Astrocyte of the spinal cord (primary cell): ENCODE results near the gene DMGDH.

Experiments used
- DNase-seq: peaks from one replicate; pipeline ENCODE4 v3.0.0; 2011; ENCODE audit warnings: low read depth, low spot score
- H3K4me3 ChIP-seq: 2 replicates; pipeline ENCODE4 v1.5.1; 2011; ENCODE audit warnings: low read depth, mild to moderate bottlenecking, low read length, moderate library complexity
- CTCF ChIP-seq: IDR thresholded peaks from 2 replicates; pipeline ENCODE4 v1.5.1; 2012; ENCODE audit warnings: low read depth, mild to moderate bottlenecking, low read length, inconsistent platforms
- in situ Hi-C: cut with HindIII; loops from 2 replicates; pipeline ENCODE4 v1.10.0; 2017; ENCODE audit warnings: low sequenced_read_pairs

Gene DMGDH

GRCh38 chr5:79088507-79088906 lies 19.0 kb upstream of the DMGDH start:
- in situ Hi-C loops: no loop called here
- TF ChIP-seq CTCF: no peak
- DNase-seq: no peak
- H3K4me3 ChIP-seq: no peak overlapping the region

DNA sequence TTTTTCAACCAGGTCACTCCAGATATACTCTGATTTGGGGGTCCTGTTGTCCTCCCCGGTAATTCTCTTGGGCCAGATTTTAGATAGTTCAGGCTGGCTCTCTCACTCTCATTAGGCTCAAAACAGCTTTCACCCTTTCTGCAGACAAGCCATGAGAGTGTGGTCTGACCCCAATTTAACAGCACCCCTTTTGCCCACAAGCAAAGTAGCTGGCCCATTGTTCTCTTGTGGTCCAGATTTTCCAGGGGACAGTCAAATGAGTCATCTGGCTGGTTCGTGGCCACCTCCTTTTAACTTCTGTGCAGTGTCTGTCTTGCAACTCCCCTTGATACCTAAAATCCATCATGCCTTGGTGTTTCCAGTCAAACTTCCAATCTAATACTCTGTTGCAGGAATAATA lies 16.6 kb upstream of the DMGDH start:
- DNase-seq: no peak
- H3K4me3 ChIP-seq: no peak overlapping the region
- no peak for TF ChIP-seq CTCF
- in situ Hi-C loops: no loop called here

GRCh38 chr5:79081779-79082178 lies 12.3 kb upstream of the DMGDH start:
- no peak for TF ChIP-seq CTCF
- in situ Hi-C loops: no loop called here
- no peak overlapping the region for H3K4me3 ChIP-seq
- DNase-seq: no peak

DNA sequence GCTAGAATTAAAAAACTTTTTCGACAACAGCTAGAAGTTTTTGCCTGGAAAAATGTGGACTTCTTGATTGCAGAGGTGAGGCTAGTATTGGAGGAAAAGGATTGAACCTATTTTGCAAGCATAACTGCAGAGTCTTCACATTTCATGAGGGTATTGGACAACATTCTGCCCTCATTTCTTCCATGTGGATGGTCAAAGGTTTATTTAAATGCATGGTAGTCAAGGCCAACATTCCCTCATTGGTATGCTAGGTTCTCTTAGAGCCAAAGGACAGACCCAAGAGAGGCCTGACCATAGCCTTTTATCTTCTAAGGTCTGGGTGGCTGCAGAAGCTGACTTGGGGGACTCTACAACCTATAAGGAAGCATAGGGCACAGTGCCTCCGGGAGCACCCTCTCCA lies 11.3 kb upstream of the DMGDH start:
- TF ChIP-seq CTCF: no peak
- in situ Hi-C loops: no loop called here
- no peak overlapping the region for H3K4me3 ChIP-seq
- no peak for DNase-seq

DNA sequence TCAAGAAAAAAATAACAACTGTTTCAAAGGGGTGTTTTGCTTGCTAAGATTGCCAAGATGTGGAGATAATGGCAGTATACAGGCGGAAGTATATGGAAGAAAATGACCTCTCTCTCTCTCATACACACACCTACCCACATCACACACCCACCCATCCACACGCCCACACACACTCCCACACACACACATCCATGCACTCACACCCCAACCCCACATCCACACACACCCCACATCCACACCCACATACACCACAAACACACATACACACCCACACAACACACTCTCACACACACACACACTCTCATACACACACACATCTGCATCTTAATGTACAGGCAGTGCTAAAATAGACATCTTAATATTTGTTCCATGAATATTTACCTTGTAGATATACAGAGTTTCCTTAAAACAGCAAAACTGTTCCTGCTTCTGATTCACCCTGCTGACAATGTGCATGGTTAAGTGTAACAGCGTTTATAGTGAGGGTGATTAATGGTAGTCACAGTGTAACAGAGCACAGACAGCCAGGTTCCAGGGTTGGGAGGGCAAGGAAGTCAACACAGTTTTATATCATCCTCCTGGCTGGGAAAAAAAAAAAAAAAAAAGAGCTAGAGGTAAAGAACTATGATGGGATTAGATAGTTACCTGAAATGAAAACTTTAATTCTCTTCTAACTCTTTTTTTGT lies 8.3 kb upstream of the DMGDH start:
- H3K4me3 ChIP-seq: no peak overlapping the region
- TF ChIP-seq CTCF: no peak
- DNase-seq: no peak
- in situ Hi-C loops: no loop called here

DNA sequence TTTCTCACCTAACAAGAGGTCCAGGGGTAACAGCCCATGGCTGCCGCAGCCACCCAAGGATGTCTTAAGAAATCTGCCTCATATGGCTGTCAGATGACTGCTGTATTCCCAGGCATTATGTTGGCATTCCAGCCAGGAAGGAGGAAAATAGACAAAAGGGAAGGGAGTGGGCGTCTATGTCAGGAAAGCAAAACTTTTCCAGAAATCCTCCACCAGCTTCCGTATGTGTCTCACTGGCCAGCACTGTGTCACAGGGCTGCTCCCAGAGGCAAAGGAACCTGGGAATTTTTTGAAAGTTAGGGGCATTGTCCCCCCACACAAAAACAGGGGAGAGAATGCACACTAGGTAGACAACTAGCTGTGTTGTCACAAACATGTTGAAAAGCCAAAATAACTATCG lies 7.3 kb upstream of the DMGDH start:
- no peak for DNase-seq
- H3K4me3 ChIP-seq: no peak overlapping the region
- no peak for TF ChIP-seq CTCF
- in situ Hi-C loops: no loop called here
